Measurements from ENCODE around the gene DYRK1A.

DYRK1A gene

GRCh38 chr21:37557261-37557950, 190.8 kb downstream of the DYRK1A start:
- POLR2A ChIA-PET, result no interaction called here
- CTCF ChIA-PET, result interaction anchor here (0.6 kb wide), 1 partner anchor 24 kb away, joined by 3 read pairs; no protein-coding TSS in a partner anchor

GRCh38 chr21:37558676-37559211, 192.2 kb downstream of the DYRK1A start:
- Histone ChIP-seq H3K4me3 (ENCODE audit: low read depth, low read length) (no peak overlapping the region), H3K4me1 (ENCODE audit: control insufficient read depth, insufficient read depth, low read length) (no peaks in the 10 kb centered on the region), H3K36me3 (ENCODE audit: control insufficient read depth in 2 of 2, insufficient read depth in 1 of 2, low read length in 2 of 2) (no peaks in the 10 kb centered on the region), H3K27ac (ENCODE audit: extremely low read depth, low read depth, low read length) (no peak overlapping the region), H3K9me3 (ENCODE audit: control insufficient read depth, insufficient read depth, low read depth, low read length) (no peaks in the 10 kb centered on the region)
- ChIA-PET CTCF (no interaction called here), POLR2A (no interaction called here)
- TF ChIP-seq ZNF391 (tag by site-specific recombination; IDR thresholded peaks at IDR 0.05; ENCODE audit: borderline replicate concordance, low read depth), result no peak
- TF ChIP-seq ZNF701 (tag by site-specific recombination; IDR thresholded peaks at IDR 0.05), result no peak
- TF ChIP-seq ZNF416 (tag by site-specific recombination; IDR thresholded peaks at IDR 0.05), result no peak
- TF ChIP-seq ZNF747 (tag by site-specific recombination; IDR thresholded peaks at IDR 0.05), result no peak
- no peak for TF ChIP-seq ZNF518A (tag by site-specific recombination; conservative IDR thresholded peaks at IDR 0.05; ENCODE audit: low read depth)
- no peak for TF ChIP-seq ZNF585B (tag by site-specific recombination; IDR thresholded peaks at IDR 0.05)
- TF ChIP-seq ZNF175 (tag by site-specific recombination; IDR thresholded peaks at IDR 0.05), result no peak
- TF ChIP-seq ZNF24 (tag by site-specific recombination; IDR thresholded peaks at IDR 0.05), result no peak
- TF ChIP-seq ZNF571 (tag by site-specific recombination; IDR thresholded peaks at IDR 0.05), result no peak
- TF ChIP-seq ZNF621 (tag by site-specific recombination; IDR thresholded peaks at IDR 0.05), result no peak
- TF ChIP-seq ZNF449 (tag by site-specific recombination; IDR thresholded peaks at IDR 0.05), result no peak
- no peak for TF ChIP-seq GLI4 (tag by site-specific recombination; IDR thresholded peaks at IDR 0.05)
- TF ChIP-seq AEBP2 (tag by site-specific recombination; IDR thresholded peaks at IDR 0.05; ENCODE audit: borderline replicate concordance), result no peak
- TF ChIP-seq SALL2 (tag by site-specific recombination; IDR thresholded peaks at IDR 0.05; ENCODE audit: borderline replicate concordance), result no peak

More at GRCh38 chr21:37557261-37557950, 190.8 kb downstream of the DYRK1A start:
- Histone ChIP-seq H3K36me3 (ENCODE audit: control insufficient read depth in 2 of 2, insufficient read depth in 1 of 2, low read length in 2 of 2) (no peaks in the 10 kb centered on the region), H3K4me1 (ENCODE audit: control insufficient read depth, insufficient read depth, low read length) (no peaks in the 10 kb centered on the region), H3K9me3 (ENCODE audit: control insufficient read depth, insufficient read depth, low read depth, low read length) (no peaks in the 10 kb centered on the region), H3K4me3 (ENCODE audit: low read depth, low read length) (no peak overlapping the region), H3K27ac (ENCODE audit: extremely low read depth, low read depth, low read length) (no peak overlapping the region)
- TF ChIP-seq ZNF555 (tag by site-specific recombination; conservative IDR thresholded peaks at IDR 0.05), result no peak
- no peak for TF ChIP-seq PRDM1 (tag by site-specific recombination; IDR thresholded peaks at IDR 0.05)
- no peak for TF ChIP-seq ZNF175 (tag by site-specific recombination; IDR thresholded peaks at IDR 0.05)
- no peak for TF ChIP-seq AEBP2 (tag by site-specific recombination; IDR thresholded peaks at IDR 0.05; ENCODE audit: borderline replicate concordance)
- TF ChIP-seq ZBTB17 (tag by site-specific recombination; IDR thresholded peaks at IDR 0.05), result no peak
- TF ChIP-seq ZNF423 (tag by site-specific recombination; IDR thresholded peaks at IDR 0.05), result no peak
- no peak for TF ChIP-seq ZNF112 (tag by site-specific recombination; IDR thresholded peaks at IDR 0.05)

Data from HEK293 (cell line).